GM23338 (cell line): ENCODE data around the gene BPI. TPM values are rescaled to one million over a fixed set of nuclear protein-coding genes. Genes with fewer than 3 reads are reported as not detected.

Experiments
- ATAC-seq: fragments of 200-7000 bp; cut with Tn5 transposase; 3 replicates; pipeline ENCODE4 v1.9.1; 2020
- DNase-seq: peaks from one replicate; pipeline ENCODE4 v3.0.0-alpha.2; 2015; ENCODE audit warnings: low spot score
- H2AFZ ChIP-seq: fragments of 200-600 bp; sonication (generic); 2 replicates; pipeline ENCODE4 v1.8.0; 2016; ENCODE audit warnings: antibody characterized with exemption, mild to moderate bottlenecking, moderate library complexity
- H3F3A ChIP-seq: fragments of 200-600 bp; sonication (generic); replicated peaks from 2 replicates; pipeline ENCODE4 v1.8.0; 2017; ENCODE audit warnings: antibody characterized with exemption, mixed run types, low read depth
- H3K27ac ChIP-seq: fragments of 200-600 bp; sonication (generic); 2 replicates; pipeline ENCODE4 v1.6.1; 2016; ENCODE audit warnings: low read depth
- H3K27me3 ChIP-seq: fragments of 200-600 bp; sonication (generic); 2 replicates; pipeline ENCODE4 v1.8.0; 2016; ENCODE audit warnings: mild to moderate bottlenecking, mixed run types, moderate library complexity; ENCODE audit not compliant: insufficient read depth
- H3K36me3 ChIP-seq: fragments of 200-600 bp; sonication (generic); 2 replicates; pipeline ENCODE4 v1.8.0; 2016; ENCODE audit warnings: mild to moderate bottlenecking; ENCODE audit not compliant: insufficient read depth
- H3K4me1 ChIP-seq: fragments of 200-600 bp; sonication (generic); 2 replicates; pipeline ENCODE4 v1.8.0; 2016; ENCODE audit warnings: mild to moderate bottlenecking, moderate library complexity; ENCODE audit not compliant: insufficient read depth
- H3K4me2 ChIP-seq: fragments of 200-600 bp; sonication (generic); 2 replicates; pipeline ENCODE4 v1.7.1; 2017; ENCODE audit warnings: mixed run types
- H3K4me3 ChIP-seq: fragments of 200-600 bp; sonication (generic); 2 replicates; pipeline ENCODE4 v1.6.1; 2016; ENCODE audit warnings: mixed run types
- H3K79me2 ChIP-seq: fragments of 200-600 bp; sonication (generic); replicated peaks from 2 replicates; pipeline ENCODE4 v1.8.0; 2017; ENCODE audit warnings: mild to moderate bottlenecking; ENCODE audit not compliant: insufficient read depth
- H3K9me2 ChIP-seq: fragments of 200-600 bp; sonication (generic); 2 replicates; pipeline ENCODE4 v1.8.0; 2017; ENCODE audit not compliant: insufficient read depth
- H4K20me1 ChIP-seq: fragments of 200-600 bp; sonication (generic); replicated peaks from 2 replicates; pipeline ENCODE4 v1.8.0; 2017; ENCODE audit warnings: mild to moderate bottlenecking; ENCODE audit not compliant: insufficient read depth
- H3K27ac Mint-ChIP-seq: 2 replicates; pipeline ENCODE4 v1.8.0; 2020; ENCODE audit warnings: inconsistent platforms, mild to moderate bottlenecking, moderate library complexity, mixed read lengths
- H3K27me3 Mint-ChIP-seq: 3 replicates; pipeline ENCODE4 v1.8.0; 2022; ENCODE audit warnings: low read depth, mild to moderate bottlenecking, moderate library complexity, mixed read lengths, inconsistent platforms; ENCODE audit not compliant: insufficient read depth, poor library complexity
- H3K36me3 Mint-ChIP-seq: 3 replicates; pipeline ENCODE4 v1.8.0; 2021; ENCODE audit warnings: low read depth, mild to moderate bottlenecking, inconsistent platforms, moderate library complexity, mixed read lengths
- H3K4me1 Mint-ChIP-seq: 3 replicates; pipeline ENCODE4 v1.8.0; 2020; ENCODE audit warnings: mild to moderate bottlenecking, inconsistent platforms, mixed read lengths
- H3K4me3 Mint-ChIP-seq: 3 replicates; pipeline ENCODE4 v1.8.0; 2021; ENCODE audit warnings: moderate library complexity, mild to moderate bottlenecking, inconsistent platforms, mixed read lengths
- H3K9me3 Mint-ChIP-seq: 3 replicates; pipeline ENCODE4 v1.8.0; 2020; ENCODE audit warnings: moderate library complexity, mild to moderate bottlenecking, inconsistent platforms, mixed read lengths
- CREB1 ChIP-seq: fragments of 250-450 bp; sonication (Bioruptor Pico); IDR thresholded peaks from 2 replicates; pipeline ENCODE4 v1.5.0; 2020; ENCODE audit warnings: low read depth, mild to moderate bottlenecking, moderate library complexity
- EZH2 ChIP-seq: fragments of 200-600 bp; sonication (generic); IDR thresholded peaks from one replicate; pipeline ENCODE4 v1.8.0; 2017; ENCODE audit warnings: antibody characterized with exemption, mild to moderate bottlenecking, low read depth; ENCODE audit not compliant: unreplicated experiment
- EZH2phosphoT487 ChIP-seq: fragments of 200-600 bp; sonication (generic); IDR thresholded peaks from one replicate; pipeline ENCODE4 v1.8.1; 2018; ENCODE audit warnings: antibody characterized with exemption; ENCODE audit not compliant: unreplicated experiment
- JUNB ChIP-seq: IDR thresholded peaks from one replicate; pipeline ENCODE4 v1.6.1; 2016; ENCODE audit warnings: antibody characterized with exemption; ENCODE audit not compliant: unreplicated experiment
- NANOG ChIP-seq: IDR thresholded peaks from 2 replicates; pipeline ENCODE4 v1.6.1; 2016; ENCODE audit warnings: antibody characterized with exemption, borderline replicate concordance
- POLR2AphosphoS5 ChIP-seq: IDR thresholded peaks from 2 replicates; pipeline ENCODE4 v1.6.1; 2016; ENCODE audit warnings: antibody characterized with exemption, low read depth
- STAT1 ChIP-seq: IDR thresholded peaks from one replicate; pipeline ENCODE4 v1.6.1; 2016; ENCODE audit warnings: antibody characterized with exemption; ENCODE audit not compliant: unreplicated experiment
- ZNF114 ChIP-seq: fragments of 250-450 bp; sonication (Bioruptor Pico); IDR thresholded peaks from 2 replicates; pipeline ENCODE4 v1.5.0; 2020; ENCODE audit warnings: mild to moderate bottlenecking, moderate library complexity
- ZNF331 ChIP-seq: fragments of 250-450 bp; sonication (Bioruptor Pico); IDR thresholded peaks from 2 replicates; pipeline ENCODE4 v1.5.0; 2020; ENCODE audit warnings: low read depth, mild to moderate bottlenecking, moderate library complexity
- polyA plus RNA-seq: library from polyadenylated mRNA; unstranded; fragments of >200 nt; fragmentation: Nextera tagmentation; extraction: Ambion mirVana; gene quantifications from 2 replicates; pipeline ENCODE4 v1.2.1, GENCODE V29; 2016
- total RNA-seq: library from RNA; depleted of rRNA; stranded (reverse); fragments of >200 nt; shearing (Covaris generic); gene quantifications from 2 replicates; pipeline ENCODE4 v1.2.3, GENCODE V29; 2014
- TF ChIP-seq, protein P1 (sequence below): IDR thresholded peaks from one replicate; pipeline ENCODE4 v1.6.1; 2018; ENCODE audit warnings: antibody characterized with exemption; ENCODE audit not compliant: unreplicated experiment
- TF ChIP-seq, protein P2 (sequence below): fragments of 250-450 bp; sonication (Bioruptor Pico); IDR thresholded peaks from 2 replicates; pipeline ENCODE4 v1.5.0; 2020; ENCODE audit warnings: mild to moderate bottlenecking, moderate library complexity
- TF ChIP-seq, protein P3 (sequence below): IDR thresholded peaks from 2 replicates; pipeline ENCODE4 v1.6.1; 2016; ENCODE audit warnings: antibody characterized with exemption

The BPI gene
- total and polyA plus RNA-seq, 2 experiments from 2014 or later: not detected

DNA sequence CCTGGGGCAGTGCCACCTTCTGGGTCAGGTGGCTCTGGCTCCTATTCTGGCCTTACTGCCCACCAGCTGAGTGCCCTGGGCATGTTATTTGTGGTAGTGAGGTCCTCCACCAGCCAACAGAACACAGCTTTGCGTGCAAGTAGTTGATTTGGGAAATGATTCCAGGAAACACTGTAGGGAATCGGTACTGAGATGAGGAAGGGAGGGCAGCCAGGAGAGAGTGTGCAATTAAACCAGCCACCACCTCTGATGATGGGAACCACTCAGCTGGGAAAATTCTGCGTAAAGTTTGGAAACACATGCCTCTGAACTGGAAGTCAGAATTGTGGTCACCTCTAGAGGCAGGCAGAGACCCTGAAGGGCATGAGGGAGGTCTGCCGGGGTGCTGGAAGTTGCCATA lies 42.8 kb downstream of the BPI start:
- no peaks in the 10 kb centered on the region for H3K9me2 ChIP-seq
- Mint-ChIP-seq H3K27me3 (peaks cover 8% of the 10 kb centered on the region), H3K36me3 (no peaks in the 10 kb centered on the region), H3K4me1 (peaks cover 26% of the 10 kb centered on the region), H3K9me3 (no peaks in the 10 kb centered on the region), H3K27ac (no peak overlapping the region; the same call in 1 of the 2 replicates), H3K4me3 (no peak overlapping the region)
- peaks cover 14% of the 10 kb centered on the region for H3F3A ChIP-seq
- no peaks in the 10 kb centered on the region for H3K36me3 ChIP-seq
- ATAC-seq (no peak), DNase-seq (no peak)
- H2AFZ ChIP-seq: no peak overlapping the region
- no peaks in the 10 kb centered on the region for H4K20me1 ChIP-seq
- peaks cover 21% of the 10 kb centered on the region for H3K4me1 ChIP-seq
- H3K4me3 ChIP-seq: no peak overlapping the region
- H3K4me2 ChIP-seq: no peak overlapping the region
- TF ChIP-seq POLR2AphosphoS5 (no peak), JUNB (no peak), EZH2phosphoT487 (no peak), CREB1 (CRISPR knock-in tag) (no peak), ZNF331 (CRISPR knock-in tag) (no peak), NANOG (no peak), STAT1 (no peak), EZH2 (no peak), ZNF114 (CRISPR knock-in tag) (no peak)
- TF ChIP-seq, protein P1, sequence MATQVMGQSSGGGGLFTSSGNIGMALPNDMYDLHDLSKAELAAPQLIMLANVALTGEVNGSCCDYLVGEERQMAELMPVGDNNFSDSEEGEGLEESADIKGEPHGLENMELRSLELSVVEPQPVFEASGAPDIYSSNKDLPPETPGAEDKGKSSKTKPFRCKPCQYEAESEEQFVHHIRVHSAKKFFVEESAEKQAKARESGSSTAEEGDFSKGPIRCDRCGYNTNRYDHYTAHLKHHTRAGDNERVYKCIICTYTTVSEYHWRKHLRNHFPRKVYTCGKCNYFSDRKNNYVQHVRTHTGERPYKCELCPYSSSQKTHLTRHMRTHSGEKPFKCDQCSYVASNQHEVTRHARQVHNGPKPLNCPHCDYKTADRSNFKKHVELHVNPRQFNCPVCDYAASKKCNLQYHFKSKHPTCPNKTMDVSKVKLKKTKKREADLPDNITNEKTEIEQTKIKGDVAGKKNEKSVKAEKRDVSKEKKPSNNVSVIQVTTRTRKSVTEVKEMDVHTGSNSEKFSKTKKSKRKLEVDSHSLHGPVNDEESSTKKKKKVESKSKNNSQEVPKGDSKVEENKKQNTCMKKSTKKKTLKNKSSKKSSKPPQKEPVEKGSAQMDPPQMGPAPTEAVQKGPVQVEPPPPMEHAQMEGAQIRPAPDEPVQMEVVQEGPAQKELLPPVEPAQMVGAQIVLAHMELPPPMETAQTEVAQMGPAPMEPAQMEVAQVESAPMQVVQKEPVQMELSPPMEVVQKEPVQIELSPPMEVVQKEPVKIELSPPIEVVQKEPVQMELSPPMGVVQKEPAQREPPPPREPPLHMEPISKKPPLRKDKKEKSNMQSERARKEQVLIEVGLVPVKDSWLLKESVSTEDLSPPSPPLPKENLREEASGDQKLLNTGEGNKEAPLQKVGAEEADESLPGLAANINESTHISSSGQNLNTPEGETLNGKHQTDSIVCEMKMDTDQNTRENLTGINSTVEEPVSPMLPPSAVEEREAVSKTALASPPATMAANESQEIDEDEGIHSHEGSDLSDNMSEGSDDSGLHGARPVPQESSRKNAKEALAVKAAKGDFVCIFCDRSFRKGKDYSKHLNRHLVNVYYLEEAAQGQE: no peak
- TF ChIP-seq, protein P2, sequence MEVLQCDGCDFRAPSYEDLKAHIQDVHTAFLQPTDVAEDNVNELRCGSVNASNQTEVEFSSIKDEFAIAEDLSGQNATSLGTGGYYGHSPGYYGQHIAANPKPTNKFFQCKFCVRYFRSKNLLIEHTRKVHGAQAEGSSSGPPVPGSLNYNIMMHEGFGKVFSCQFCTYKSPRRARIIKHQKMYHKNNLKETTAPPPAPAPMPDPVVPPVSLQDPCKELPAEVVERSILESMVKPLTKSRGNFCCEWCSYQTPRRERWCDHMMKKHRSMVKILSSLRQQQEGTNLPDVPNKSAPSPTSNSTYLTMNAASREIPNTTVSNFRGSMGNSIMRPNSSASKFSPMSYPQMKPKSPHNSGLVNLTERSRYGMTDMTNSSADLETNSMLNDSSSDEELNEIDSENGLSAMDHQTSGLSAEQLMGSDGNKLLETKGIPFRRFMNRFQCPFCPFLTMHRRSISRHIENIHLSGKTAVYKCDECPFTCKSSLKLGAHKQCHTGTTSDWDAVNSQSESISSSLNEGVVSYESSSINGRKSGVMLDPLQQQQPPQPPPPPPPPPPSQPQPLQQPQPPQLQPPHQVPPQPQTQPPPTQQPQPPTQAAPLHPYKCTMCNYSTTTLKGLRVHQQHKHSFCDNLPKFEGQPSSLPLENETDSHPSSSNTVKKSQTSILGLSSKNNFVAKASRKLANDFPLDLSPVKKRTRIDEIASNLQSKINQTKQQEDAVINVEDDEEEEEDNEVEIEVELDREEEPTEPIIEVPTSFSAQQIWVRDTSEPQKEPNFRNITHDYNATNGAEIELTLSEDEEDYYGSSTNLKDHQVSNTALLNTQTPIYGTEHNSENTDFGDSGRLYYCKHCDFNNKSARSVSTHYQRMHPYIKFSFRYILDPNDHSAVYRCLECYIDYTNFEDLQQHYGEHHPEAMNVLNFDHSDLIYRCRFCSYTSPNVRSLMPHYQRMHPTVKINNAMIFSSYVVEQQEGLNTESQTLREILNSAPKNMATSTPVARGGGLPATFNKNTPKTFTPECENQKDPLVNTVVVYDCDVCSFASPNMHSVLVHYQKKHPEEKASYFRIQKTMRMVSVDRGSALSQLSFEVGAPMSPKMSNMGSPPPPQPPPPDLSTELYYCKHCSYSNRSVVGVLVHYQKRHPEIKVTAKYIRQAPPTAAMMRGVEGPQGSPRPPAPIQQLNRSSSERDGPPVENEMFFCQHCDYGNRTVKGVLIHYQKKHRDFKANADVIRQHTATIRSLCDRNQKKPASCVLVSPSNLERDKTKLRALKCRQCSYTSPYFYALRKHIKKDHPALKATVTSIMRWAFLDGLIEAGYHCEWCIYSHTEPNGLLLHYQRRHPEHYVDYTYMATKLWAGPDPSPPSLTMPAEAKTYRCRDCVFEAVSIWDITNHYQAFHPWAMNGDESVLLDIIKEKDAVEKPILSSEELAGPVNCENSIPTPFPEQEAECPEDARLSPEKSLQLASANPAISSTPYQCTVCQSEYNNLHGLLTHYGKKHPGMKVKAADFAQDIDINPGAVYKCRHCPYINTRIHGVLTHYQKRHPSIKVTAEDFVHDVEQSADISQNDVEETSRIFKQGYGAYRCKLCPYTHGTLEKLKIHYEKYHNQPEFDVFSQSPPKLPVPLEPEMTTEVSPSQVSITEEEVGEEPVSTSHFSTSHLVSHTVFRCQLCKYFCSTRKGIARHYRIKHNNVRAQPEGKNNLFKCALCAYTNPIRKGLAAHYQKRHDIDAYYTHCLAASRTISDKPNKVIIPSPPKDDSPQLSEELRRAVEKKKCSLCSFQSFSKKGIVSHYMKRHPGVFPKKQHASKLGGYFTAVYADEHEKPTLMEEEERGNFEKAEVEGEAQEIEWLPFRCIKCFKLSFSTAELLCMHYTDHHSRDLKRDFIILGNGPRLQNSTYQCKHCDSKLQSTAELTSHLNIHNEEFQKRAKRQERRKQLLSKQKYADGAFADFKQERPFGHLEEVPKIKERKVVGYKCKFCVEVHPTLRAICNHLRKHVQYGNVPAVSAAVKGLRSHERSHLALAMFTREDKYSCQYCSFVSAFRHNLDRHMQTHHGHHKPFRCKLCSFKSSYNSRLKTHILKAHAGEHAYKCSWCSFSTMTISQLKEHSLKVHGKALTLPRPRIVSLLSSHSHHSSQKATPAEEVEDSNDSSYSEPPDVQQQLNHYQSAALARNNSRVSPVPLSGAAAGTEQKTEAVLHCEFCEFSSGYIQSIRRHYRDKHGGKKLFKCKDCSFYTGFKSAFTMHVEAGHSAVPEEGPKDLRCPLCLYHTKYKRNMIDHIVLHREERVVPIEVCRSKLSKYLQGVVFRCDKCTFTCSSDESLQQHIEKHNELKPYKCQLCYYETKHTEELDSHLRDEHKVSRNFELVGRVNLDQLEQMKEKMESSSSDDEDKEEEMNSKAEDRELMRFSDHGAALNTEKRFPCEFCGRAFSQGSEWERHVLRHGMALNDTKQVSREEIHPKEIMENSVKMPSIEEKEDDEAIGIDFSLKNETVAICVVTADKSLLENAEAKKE (CRISPR knock-in tag): no peak
- TF ChIP-seq, protein P3, sequence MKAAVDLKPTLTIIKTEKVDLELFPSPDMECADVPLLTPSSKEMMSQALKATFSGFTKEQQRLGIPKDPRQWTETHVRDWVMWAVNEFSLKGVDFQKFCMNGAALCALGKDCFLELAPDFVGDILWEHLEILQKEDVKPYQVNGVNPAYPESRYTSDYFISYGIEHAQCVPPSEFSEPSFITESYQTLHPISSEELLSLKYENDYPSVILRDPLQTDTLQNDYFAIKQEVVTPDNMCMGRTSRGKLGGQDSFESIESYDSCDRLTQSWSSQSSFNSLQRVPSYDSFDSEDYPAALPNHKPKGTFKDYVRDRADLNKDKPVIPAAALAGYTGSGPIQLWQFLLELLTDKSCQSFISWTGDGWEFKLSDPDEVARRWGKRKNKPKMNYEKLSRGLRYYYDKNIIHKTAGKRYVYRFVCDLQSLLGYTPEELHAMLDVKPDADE: no peak
- H3K79me2 ChIP-seq: no peaks in the 10 kb centered on the region
- no peaks in the 10 kb centered on the region for H3K27me3 ChIP-seq
- H3K27ac ChIP-seq: no peak overlapping the region
